K562 (cell line): ENCODE measurements around the gene CNTN4. TPM values are rescaled to one million over a fixed set of nuclear protein-coding genes. Genes with fewer than 3 reads are reported as not detected.

Source experiments
- ATAC-seq: fragments of 200-7000 bp; cut with Tn5 transposase; 3 replicates; pipeline ENCODE4 v1.9.1; 2020; ENCODE audit warnings: moderate library complexity
- BruUV-seq: library from RNA; stranded (reverse); fragments of 400-500 nt; replicated peaks from 2 replicates; lab custom pipeline; 2021; lab: Mats Ljungman, UMichigan
- CTCF ChIA-PET: fragments of 300-600 bp; formaldehyde crosslinking; extraction: SDS; loops from one replicate; lab custom pipeline; 2021; ENCODE audit warnings: low intra/inter-chr PET ratio; lab: Yijun Ruan, JAX
- POLR2A ChIA-PET: fragments of 300-600, 350-650 bp; sonication (Branson Sonifier 250); formaldehyde crosslinking; extraction: SDS; loops from one replicate; lab custom pipeline; 2021; ENCODE audit warnings: antibody characterized with exemption, inconsistent platforms; lab: Yijun Ruan, JAX
- DNase-seq, 4 experiments: peaks; one replicate each; pipeline versions ENCODE4 v3.0.0 to v3.0.0-alpha.2; 2011 to 2018; ENCODE audit warnings: low spot score in 3 of 4, mixed read lengths in 3 of 4; ENCODE audit errors: extremely low read depth in 1 of 4
- FAIRE-seq: peaks from 2 replicates; lab custom pipeline; 2011; peaks lifted over from hg19 to GRCh38; lab: Jason Lieb, UNC
- H2AFZ ChIP-seq: 2 replicates; pipeline ENCODE4 v1.6.0; 2011; ENCODE audit warnings: low read depth, low read length, control low read depth, inconsistent platforms
- H3K27ac ChIP-seq: fragments of 200-600 bp; 3 replicates; pipeline ENCODE4 v1.8.0; 2011; ENCODE audit warnings: low read depth, mild to moderate bottlenecking, control low read depth, inconsistent platforms, low read length, moderate library complexity, mixed read lengths; ENCODE audit errors: extremely low read depth
- H3K27me3 ChIP-seq, 2 experiments: fragments of 300-600 bp in 1 of 2; 2 replicates in 1 of 2; 3 replicates in 1 of 2; pipeline versions ENCODE4 v1.6.0 to v1.8.0; 2011; ENCODE audit warnings: inconsistent platforms in 2 of 2, low read length in 2 of 2, mild to moderate bottlenecking in 1 of 2, mixed read lengths in 1 of 2, moderate library complexity in 1 of 2; ENCODE audit not compliant: control insufficient read depth in 2 of 2, insufficient read depth in 2 of 2
- H3K36me3 ChIP-seq: fragments of 300-600 bp; 3 replicates; pipeline ENCODE4 v1.8.0; 2011; ENCODE audit warnings: mild to moderate bottlenecking, low read length, inconsistent platforms; ENCODE audit not compliant: control insufficient read depth, insufficient read depth
- H3K4me1 ChIP-seq, 2 experiments: fragments of 200-600 bp in 1 of 2; replicated peaks in 1 of 2; 2 replicates in 1 of 2; 3 replicates in 1 of 2; pipeline versions ENCODE4 v1.5.1 to v1.8.0; 2011; ENCODE audit warnings: inconsistent platforms in 2 of 2, low read length in 2 of 2, mild to moderate bottlenecking in 1 of 2, mixed read lengths in 1 of 2, moderate library complexity in 1 of 2; ENCODE audit not compliant: control insufficient read depth in 2 of 2, insufficient read depth in 2 of 2
- H3K4me2 ChIP-seq: 2 replicates; pipeline ENCODE4 v1.6.1; 2011; ENCODE audit warnings: low read length, control low read depth, inconsistent platforms, mixed read lengths; ENCODE audit not compliant: insufficient read depth
- H3K4me3 ChIP-seq: fragments of 200-600 bp; sonication (generic), shearing (Covaris generic); 2 replicates; pipeline ENCODE4 v1.5.1; 2016; ENCODE audit warnings: control low read depth, inconsistent platforms
- H3K79me2 ChIP-seq: fragments of 200-600 bp; 3 replicates; pipeline ENCODE4 v1.8.0; 2011; ENCODE audit warnings: low read length, inconsistent platforms; ENCODE audit not compliant: control insufficient read depth, insufficient read depth
- H3K9ac ChIP-seq, 2 experiments: 2 replicates each; pipeline versions ENCODE4 v1.6.0 to v1.6.1; 2011; ENCODE audit warnings: low read depth in 2 of 2, low read length in 2 of 2, control low read depth in 1 of 2, inconsistent platforms in 1 of 2, mild to moderate bottlenecking in 1 of 2, mixed read lengths in 1 of 2; ENCODE audit not compliant: insufficient read depth in 1 of 2
- H3K9me1 ChIP-seq: one replicate; pipeline ENCODE4 v1.6.0; 2011; ENCODE audit warnings: inconsistent platforms, mild to moderate bottlenecking, low read length, moderate library complexity; ENCODE audit not compliant: control insufficient read depth, insufficient read depth
- H3K9me3 ChIP-seq: replicated peaks from 2 replicates; pipeline ENCODE4 v1.5.1; 2011; ENCODE audit warnings: low read depth, low read length, inconsistent platforms; ENCODE audit not compliant: control insufficient read depth, insufficient read depth
- H4K20me1 ChIP-seq: replicated peaks from 2 replicates; pipeline ENCODE4 v1.6.1; 2011; ENCODE audit warnings: low read length, inconsistent platforms, mixed read lengths; ENCODE audit not compliant: control insufficient read depth, insufficient read depth
- CREM ChIP-seq: IDR thresholded peaks from 2 replicates; pipeline ENCODE4 v1.6.1; 2014; ENCODE audit warnings: antibody characterized with exemption, low read depth
- NR4A1 ChIP-seq, 2 experiments: fragments of 250-450 bp in 1 of 2; fragments of 450-650 bp in 1 of 2; sonication (Bioruptor Pico) in 1 of 2; IDR thresholded peaks; 2 replicates each; pipeline versions ENCODE4 v1.4.0 to v1.6.1; 2016 to 2020; ENCODE audit warnings: mild to moderate bottlenecking in 2 of 2, missing compliant biosample characterization in 1 of 2, missing genetic modification characterization in 1 of 2, moderate library complexity in 1 of 2
- RUNX1 ChIP-seq: sonication (generic); IDR thresholded peaks from 2 replicates; pipeline ENCODE4 v1.6.1; 2016; ENCODE audit warnings: antibody characterized with exemption, low read depth
- SMAD1 ChIP-seq: fragments of 150-350 bp; IDR thresholded peaks from 2 replicates; pipeline ENCODE4 v1.6.1; 2014; ENCODE audit warnings: low read length, low read depth; ENCODE audit not compliant: partially characterized antibody
- WGBS: fragments of 100-300 bp; shearing (Covaris generic); methylation state at CpG from one replicate; pipeline ENCODE4 v1.1.6; 2016; ENCODE audit warnings: low coverage, mixed read lengths; ENCODE audit not compliant: insufficient coverage; ENCODE audit errors: missing lambda C conversion rate; 5-methylcytosine and 5-hydroxymethylcytosine counted together
- in situ Hi-C: fragments of 300-500 bp; cut with MboI; formaldehyde crosslinking; loops from 4 replicates; pipeline ENCODE4 v1.15.0; 2018; ENCODE audit warnings: inconsistent platforms, mixed read lengths
- intact Hi-C: fragments of 100-400 bp; cut with micrococcal nuclease; formaldehyde crosslinking; loops from 2 replicates; pipeline ENCODE4 v1.14.2; 2022
- polyA plus RNA-seq, 8 experiments: library from polyadenylated mRNA; depleted of rRNA in 4 of 8; stranded (reverse) in 5 of 8; unstranded in 3 of 8; fragments of >200 nt; fragmentation: Nextera tagmentation in 2 of 8; fragmentation: Illumina TruSeq in 1 of 8; extraction: Ambion mirVana in 2 of 8; extraction: Trizol in 1 of 8; gene quantifications; 2 replicates each; pipeline versions ENCODE4 v1.2.1 to v1.2.3, GENCODE V29; 2011 to 2014; ENCODE audit warnings: inconsistent platforms in 1 of 8, missing spikeins in 1 of 8
- total RNA-seq, 7 experiments: library from RNA; depleted of rRNA in 6 of 7; stranded (reverse); fragments of >200 nt in 6 of 7; fragmentation: Illumina TruSeq in 2 of 7; extraction: Trizol in 2 of 7; gene quantifications; 2 replicates each; pipeline versions ENCODE4 v1.2.1 to v1.2.3, GENCODE V29; 2011 to 2021; ENCODE audit warnings: low replicate concordance in 1 of 7
- TF ChIP-seq, protein P1 (sequence below): fragments of 250-450 bp; sonication (Bioruptor Pico); IDR thresholded peaks from 2 replicates; pipeline ENCODE4 v1.8.0; 2021; ENCODE audit warnings: moderate library complexity, mild to moderate bottlenecking, inconsistent platforms
- TF ChIP-seq, protein P2 (sequence below), 2 experiments: fragments of 450-650 bp in 1 of 2; IDR thresholded peaks; 2 replicates each; pipeline ENCODE4 v1.6.1; 2011 to 2017; ENCODE audit warnings: low read depth in 2 of 2, antibody characterized with exemption in 1 of 2, borderline replicate concordance in 1 of 2, low read length in 1 of 2, mild to moderate bottlenecking in 1 of 2, mixed read lengths in 1 of 2; ENCODE audit not compliant: control insufficient read depth in 1 of 2
- TF ChIP-seq, protein P3 (sequence below): sonication (generic); formaldehyde crosslinking; IDR thresholded peaks from 2 replicates; pipeline ENCODE4 v1.8.0; 2023; ENCODE audit warnings: mild to moderate bottlenecking, missing genetic modification reagents

CNTN4 gene
- total and polyA plus RNA-seq, 9 of the 15 experiments (the other 6 are each of a cell fraction or from before 2014, with no cell fraction given) = not detected

DNA sequence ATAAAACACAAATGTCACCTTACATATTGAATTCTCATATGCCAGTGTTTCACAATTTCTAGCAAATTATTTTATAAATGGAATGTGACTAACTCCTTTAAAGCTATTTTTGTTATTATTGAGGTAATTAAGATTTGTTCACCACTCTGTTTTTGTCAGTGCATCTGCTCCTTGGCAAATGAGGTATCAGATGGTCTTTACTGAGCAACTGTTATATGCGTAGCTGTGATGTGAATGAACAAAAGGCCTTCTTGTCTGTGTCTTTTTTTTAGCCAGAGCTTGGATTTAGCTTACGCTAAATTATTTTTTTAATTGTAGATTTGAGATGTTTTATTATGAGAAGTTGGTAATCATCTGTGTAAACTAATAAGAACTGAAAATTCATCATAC lies 886.2 kb downstream of the CNTN4 start:
- Histone ChIP-seq H3K27ac (no peak overlapping the region), H3K4me2 (no peak overlapping the region), H2AFZ (no peak overlapping the region), H3K36me3 (no peaks in the 10 kb centered on the region), H3K9me3 (no peaks in the 10 kb centered on the region), H3K27me3 (no peaks in the 10 kb centered on the region), H4K20me1 (no peaks in the 10 kb centered on the region), H3K9ac (no peak overlapping the region), H3K4me1 (no peaks in the 10 kb centered on the region), H3K79me2 (no peaks in the 10 kb centered on the region), H3K9me1 (no peaks in the 10 kb centered on the region), H3K4me3 (no peak overlapping the region)
- TF ChIP-seq, protein P1, sequence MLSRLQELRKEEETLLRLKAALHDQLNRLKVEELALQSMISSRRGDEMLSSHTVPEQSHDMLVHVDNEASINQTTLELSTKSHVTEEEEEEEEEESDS (CRISPR knock-in tag) = no peak
- TF ChIP-seq CREM (no peak), SMAD1 (no peak), RUNX1 (no peak), NR4A1 (CRISPR knock-in tag; IDR thresholded peaks at IDR 0.05) (no peak), NR4A1 (tag; IDR thresholded peaks at IDR 0.05) (no peak)
- TF ChIP-seq, protein P2, sequence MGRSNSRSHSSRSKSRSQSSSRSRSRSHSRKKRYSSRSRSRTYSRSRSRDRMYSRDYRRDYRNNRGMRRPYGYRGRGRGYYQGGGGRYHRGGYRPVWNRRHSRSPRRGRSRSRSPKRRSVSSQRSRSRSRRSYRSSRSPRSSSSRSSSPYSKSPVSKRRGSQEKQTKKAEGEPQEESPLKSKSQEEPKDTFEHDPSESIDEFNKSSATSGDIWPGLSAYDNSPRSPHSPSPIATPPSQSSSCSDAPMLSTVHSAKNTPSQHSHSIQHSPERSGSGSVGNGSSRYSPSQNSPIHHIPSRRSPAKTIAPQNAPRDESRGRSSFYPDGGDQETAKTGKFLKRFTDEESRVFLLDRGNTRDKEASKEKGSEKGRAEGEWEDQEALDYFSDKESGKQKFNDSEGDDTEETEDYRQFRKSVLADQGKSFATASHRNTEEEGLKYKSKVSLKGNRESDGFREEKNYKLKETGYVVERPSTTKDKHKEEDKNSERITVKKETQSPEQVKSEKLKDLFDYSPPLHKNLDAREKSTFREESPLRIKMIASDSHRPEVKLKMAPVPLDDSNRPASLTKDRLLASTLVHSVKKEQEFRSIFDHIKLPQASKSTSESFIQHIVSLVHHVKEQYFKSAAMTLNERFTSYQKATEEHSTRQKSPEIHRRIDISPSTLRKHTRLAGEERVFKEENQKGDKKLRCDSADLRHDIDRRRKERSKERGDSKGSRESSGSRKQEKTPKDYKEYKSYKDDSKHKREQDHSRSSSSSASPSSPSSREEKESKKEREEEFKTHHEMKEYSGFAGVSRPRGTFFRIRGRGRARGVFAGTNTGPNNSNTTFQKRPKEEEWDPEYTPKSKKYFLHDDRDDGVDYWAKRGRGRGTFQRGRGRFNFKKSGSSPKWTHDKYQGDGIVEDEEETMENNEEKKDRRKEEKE (IDR thresholded peaks at IDR 0.05; ENCODE audit: borderline replicate concordance in 1 of 2, control insufficient read depth in 1 of 2, low read depth in 2 of 2, low read length in 1 of 2) = no peak
- TF ChIP-seq, protein P3, sequence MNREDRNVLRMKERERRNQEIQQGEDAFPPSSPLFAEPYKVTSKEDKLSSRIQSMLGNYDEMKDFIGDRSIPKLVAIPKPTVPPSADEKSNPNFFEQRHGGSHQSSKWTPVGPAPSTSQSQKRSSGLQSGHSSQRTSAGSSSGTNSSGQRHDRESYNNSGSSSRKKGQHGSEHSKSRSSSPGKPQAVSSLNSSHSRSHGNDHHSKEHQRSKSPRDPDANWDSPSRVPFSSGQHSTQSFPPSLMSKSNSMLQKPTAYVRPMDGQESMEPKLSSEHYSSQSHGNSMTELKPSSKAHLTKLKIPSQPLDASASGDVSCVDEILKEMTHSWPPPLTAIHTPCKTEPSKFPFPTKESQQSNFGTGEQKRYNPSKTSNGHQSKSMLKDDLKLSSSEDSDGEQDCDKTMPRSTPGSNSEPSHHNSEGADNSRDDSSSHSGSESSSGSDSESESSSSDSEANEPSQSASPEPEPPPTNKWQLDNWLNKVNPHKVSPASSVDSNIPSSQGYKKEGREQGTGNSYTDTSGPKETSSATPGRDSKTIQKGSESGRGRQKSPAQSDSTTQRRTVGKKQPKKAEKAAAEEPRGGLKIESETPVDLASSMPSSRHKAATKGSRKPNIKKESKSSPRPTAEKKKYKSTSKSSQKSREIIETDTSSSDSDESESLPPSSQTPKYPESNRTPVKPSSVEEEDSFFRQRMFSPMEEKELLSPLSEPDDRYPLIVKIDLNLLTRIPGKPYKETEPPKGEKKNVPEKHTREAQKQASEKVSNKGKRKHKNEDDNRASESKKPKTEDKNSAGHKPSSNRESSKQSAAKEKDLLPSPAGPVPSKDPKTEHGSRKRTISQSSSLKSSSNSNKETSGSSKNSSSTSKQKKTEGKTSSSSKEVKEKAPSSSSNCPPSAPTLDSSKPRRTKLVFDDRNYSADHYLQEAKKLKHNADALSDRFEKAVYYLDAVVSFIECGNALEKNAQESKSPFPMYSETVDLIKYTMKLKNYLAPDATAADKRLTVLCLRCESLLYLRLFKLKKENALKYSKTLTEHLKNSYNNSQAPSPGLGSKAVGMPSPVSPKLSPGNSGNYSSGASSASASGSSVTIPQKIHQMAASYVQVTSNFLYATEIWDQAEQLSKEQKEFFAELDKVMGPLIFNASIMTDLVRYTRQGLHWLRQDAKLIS (CRISPR knock-in tag) = no peak
- in situ Hi-C loops (no loop called here), intact Hi-C loops (no loop called here)
- ChIA-PET CTCF (no interaction called here), POLR2A (no interaction called here)
- DNase-seq (no peak), ATAC-seq (no peak), FAIRE-seq (no peak)
- no TSS peak for BruUV-seq
- WGBS = 0% methylated on average over 2 of the region's 2 CpGs
